HAP-1 (cell line): ENCODE results near the gene ZFP62.
"Not testable (repeated sequence)": the region's sequence is repeated elsewhere in the genome, so short reads cannot be mapped to it uniquely, and the experiment has no call there.

Source experiments
- DNase-seq, 2 experiments: peaks; one replicate each; pipeline ENCODE4 v3.0.0-alpha.2; 2016 to 2020; ENCODE audit warnings: low spot score in 2 of 2
- H3K27me3 ChIP-seq: fragments of 250-450 bp; sonication (Bioruptor Pico); 2 replicates; pipeline ENCODE4 v1.5.1; 2020; ENCODE audit warnings: low read depth, mild to moderate bottlenecking, moderate library complexity
- H3K36me3 ChIP-seq: fragments of 250-450 bp; sonication (Bioruptor Pico); replicated peaks from 2 replicates; pipeline ENCODE4 v1.5.1; 2020; ENCODE audit warnings: mild to moderate bottlenecking
- H3K4me1 ChIP-seq: fragments of 250-450 bp; sonication (Bioruptor Pico); 2 replicates; pipeline ENCODE4 v1.5.1; 2020; ENCODE audit warnings: mild to moderate bottlenecking
- H3K4me3 ChIP-seq: fragments of 250-450 bp; sonication (Bioruptor Pico); 2 replicates; pipeline ENCODE4 v1.5.1; 2020; ENCODE audit warnings: mild to moderate bottlenecking, moderate library complexity
- H3K9me3 ChIP-seq: fragments of 250-450 bp; sonication (Bioruptor Pico); 2 replicates; pipeline ENCODE4 v1.5.1; 2020; ENCODE audit warnings: mild to moderate bottlenecking, moderate library complexity
- in situ Hi-C: fragments of 300-500 bp; cut with MboI; formaldehyde crosslinking; loops from 3 replicates; pipeline ENCODE4 v1.14.3; 2020; ENCODE audit warnings: low sequenced_read_pairs, inconsistent platforms, mixed read lengths

ZFP62 gene

GRCh38 chr5:180831139-180832093, 29.7 kb downstream of the ZFP62 start:
- peaks cover 8% of the 10 kb centered on the region for H3K9me3 ChIP-seq
- in situ Hi-C loops = no loop called here
- no peaks in the 10 kb centered on the region for H3K36me3 ChIP-seq
- no peak for DNase-seq
- H3K4me1 ChIP-seq = no peaks in the 10 kb centered on the region
- H3K27me3 ChIP-seq = no peaks in the 10 kb centered on the region
- no peak overlapping the region for H3K4me3 ChIP-seq

- Histone ChIP-seq H3K36me3 (no peaks in the 10 kb centered on the region), H3K9me3 (peaks cover 8% of the 10 kb centered on the region), H3K4me1 (no peaks in the 10 kb centered on the region), H3K27me3 (no peaks in the 10 kb centered on the region), H3K4me3 (no peak overlapping the region)
- in situ Hi-C loops = no loop called here
- no peak for DNase-seq
Observed at GRCh38 chr5:180830253-180831138, 30.6 kb downstream of the ZFP62 start.

- peaks cover 4% of the 10 kb centered on the region for H3K4me1 ChIP-seq
- no peak for DNase-seq
- no peaks in the 10 kb centered on the region for H3K27me3 ChIP-seq
- in situ Hi-C loops = no loop called here
- H3K36me3 ChIP-seq = no peaks in the 10 kb centered on the region
- no peak overlapping the region for H3K4me3 ChIP-seq
- peaks cover 8% of the 10 kb centered on the region for H3K9me3 ChIP-seq
Observed at GRCh38 chr5:180829726-180830125, 31.4 kb downstream of the ZFP62 start.

- H3K4me1 ChIP-seq, H3K36me3 ChIP-seq, in situ Hi-C loops, H3K9me3 ChIP-seq, DNase-seq, H3K27me3 ChIP-seq, H3K4me3 ChIP-seq: not testable (repeated sequence)
Observed at GRCh38 chr5:180828756-180829531, 32.1 kb downstream of the ZFP62 start.

GRCh38 chr5:180827374-180827773, 33.7 kb downstream of the ZFP62 start:
- H3K4me1 ChIP-seq, DNase-seq, H3K4me3 ChIP-seq, H3K36me3 ChIP-seq, H3K27me3 ChIP-seq, in situ Hi-C loops, H3K9me3 ChIP-seq: not testable (repeated sequence)

- H3K4me1 ChIP-seq = peaks cover 8% of the 10 kb centered on the region
- in situ Hi-C loops = no loop called here
- H3K27me3 ChIP-seq = no peaks in the 10 kb centered on the region; the same call in 1 of the 2 replicates
- peaks cover 8% of the 10 kb centered on the region; the same call in 1 of the 2 replicates for H3K9me3 ChIP-seq
- DNase-seq = no peak
- H3K36me3 ChIP-seq = no peaks in the 10 kb centered on the region
- H3K4me3 ChIP-seq = no peak overlapping the region
Observed at GRCh38 chr5:180825768-180826525, 35.1 kb downstream of the ZFP62 start.

GRCh38 chr5:180824630-180825476, 36.2 kb downstream of the ZFP62 start:
- no peak overlapping the region for H3K4me3 ChIP-seq
- peaks cover 8% of the 10 kb centered on the region for H3K4me1 ChIP-seq
- DNase-seq = peak in 1 of 2 experiments; percentile 29
- peaks cover 8% of the 10 kb centered on the region; the same call in 1 of the 2 replicates for H3K9me3 ChIP-seq
- H3K27me3 ChIP-seq = no peaks in the 10 kb centered on the region; the same call in 1 of the 2 replicates
- in situ Hi-C loops = no loop called here
- H3K36me3 ChIP-seq = no peaks in the 10 kb centered on the region

GRCh38 chr5:180823940-180824629, 37.0 kb downstream of the ZFP62 start:
- H3K27me3 ChIP-seq = no peaks in the 10 kb centered on the region; the same call in 1 of the 2 replicates
- H3K9me3 ChIP-seq = 0 out of 2 replicates have a peak, but pooled peaks cover 6% of the 10 kb centered on the region
- no peak for DNase-seq
- no peak overlapping the region for H3K4me3 ChIP-seq
- peaks cover 8% of the 10 kb centered on the region for H3K4me1 ChIP-seq
- no peaks in the 10 kb centered on the region for H3K36me3 ChIP-seq
- in situ Hi-C loops = no loop called here

- Histone ChIP-seq H3K27me3 (peaks cover 5% of the 10 kb centered on the region), H3K36me3 (no peaks in the 10 kb centered on the region), H3K9me3 (0 out of 2 replicates have a peak, but pooled peaks cover 3% of the 10 kb centered on the region), H3K4me1 (peaks cover 8% of the 10 kb centered on the region), H3K4me3 (no peak overlapping the region)
- DNase-seq = no peak
- in situ Hi-C loops = no loop called here
Observed at GRCh38 chr5:180823346-180823745, 37.7 kb downstream of the ZFP62 start.

GRCh38 chr5:180821538-180821937, 39.5 kb downstream of the ZFP62 start:
- Histone ChIP-seq H3K4me1 (peaks cover 19% of the 10 kb centered on the region), H3K27me3 (peaks cover 9% of the 10 kb centered on the region)
- in situ Hi-C loops = no loop called here

GRCh38 chr5:180820788-180821321, 40.2 kb downstream of the ZFP62 start:
- Histone ChIP-seq H3K27me3 (peaks cover 9% of the 10 kb centered on the region), H3K36me3 (no peaks in the 10 kb centered on the region), H3K4me3 (no peak overlapping the region), H3K9me3 (no peaks in the 10 kb centered on the region), H3K4me1 (peaks cover 23% of the 10 kb centered on the region)
- in situ Hi-C loops = no loop called here
- DNase-seq = no peak

More at GRCh38 chr5:180821538-180821937, 39.5 kb downstream of the ZFP62 start:
- no peaks in the 10 kb centered on the region for H3K9me3 ChIP-seq
- H3K4me3 ChIP-seq = no peak overlapping the region
- no peaks in the 10 kb centered on the region for H3K36me3 ChIP-seq
- DNase-seq = no peak
